ENCODE measurements around the gene IP6K2.
A peak's percentile ranks its signal among the peaks of the same experiment; 100 is the strongest.
"Not testable (repeated sequence)": the region's sequence is repeated elsewhere in the genome, so short reads cannot be mapped to it uniquely, and the experiment has no call there.

IP6K2 gene, protein sequence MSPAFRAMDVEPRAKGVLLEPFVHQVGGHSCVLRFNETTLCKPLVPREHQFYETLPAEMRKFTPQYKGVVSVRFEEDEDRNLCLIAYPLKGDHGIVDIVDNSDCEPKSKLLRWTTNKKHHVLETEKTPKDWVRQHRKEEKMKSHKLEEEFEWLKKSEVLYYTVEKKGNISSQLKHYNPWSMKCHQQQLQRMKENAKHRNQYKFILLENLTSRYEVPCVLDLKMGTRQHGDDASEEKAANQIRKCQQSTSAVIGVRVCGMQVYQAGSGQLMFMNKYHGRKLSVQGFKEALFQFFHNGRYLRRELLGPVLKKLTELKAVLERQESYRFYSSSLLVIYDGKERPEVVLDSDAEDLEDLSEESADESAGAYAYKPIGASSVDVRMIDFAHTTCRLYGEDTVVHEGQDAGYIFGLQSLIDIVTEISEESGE

DNA sequence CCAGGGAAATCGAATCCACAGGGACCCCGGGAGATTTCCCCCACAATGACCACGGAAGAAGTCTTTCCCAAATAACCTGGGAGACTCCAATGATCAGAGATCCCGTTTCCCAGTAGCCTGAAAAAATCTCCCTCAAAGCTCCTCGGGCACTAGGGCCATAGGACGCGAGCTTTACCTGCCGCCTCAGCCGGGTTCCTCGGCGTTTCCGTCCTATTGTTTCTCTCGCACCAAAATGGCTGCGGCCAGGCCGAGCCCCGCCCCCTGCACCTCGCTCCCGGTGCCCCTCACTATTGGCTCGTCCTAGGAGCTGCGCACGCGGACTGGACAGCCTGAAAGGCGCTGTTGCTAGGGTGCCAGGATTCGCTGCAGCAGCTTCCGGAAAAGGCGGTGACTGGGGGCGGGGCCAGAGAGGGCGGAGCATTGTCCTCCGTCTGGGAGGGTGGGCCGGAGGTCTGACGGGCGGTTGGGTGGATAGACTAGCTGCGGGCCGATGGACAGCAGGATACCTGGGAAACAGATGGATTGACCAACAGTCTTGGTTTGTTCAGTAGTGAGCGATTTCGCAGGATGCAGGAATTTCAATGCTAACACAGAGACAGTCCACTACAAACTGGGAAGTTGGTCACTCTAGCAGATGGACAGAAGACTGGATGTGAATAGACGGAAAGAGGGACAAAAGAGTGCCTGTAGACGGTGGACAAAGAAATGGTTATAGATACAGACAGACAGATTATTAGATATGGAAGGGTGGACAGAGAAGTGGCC is at the start of gene IP6K2:
Gene IP6K2 (minus strand): TSS at position 240 of the 765 bp plus-strand sequence. CDS start 21,930 bp downstream, outside the sequence.
- peak; percentile 98 for DNase-seq (ENCODE audit: low read depth in 2 of 2)

DNA sequence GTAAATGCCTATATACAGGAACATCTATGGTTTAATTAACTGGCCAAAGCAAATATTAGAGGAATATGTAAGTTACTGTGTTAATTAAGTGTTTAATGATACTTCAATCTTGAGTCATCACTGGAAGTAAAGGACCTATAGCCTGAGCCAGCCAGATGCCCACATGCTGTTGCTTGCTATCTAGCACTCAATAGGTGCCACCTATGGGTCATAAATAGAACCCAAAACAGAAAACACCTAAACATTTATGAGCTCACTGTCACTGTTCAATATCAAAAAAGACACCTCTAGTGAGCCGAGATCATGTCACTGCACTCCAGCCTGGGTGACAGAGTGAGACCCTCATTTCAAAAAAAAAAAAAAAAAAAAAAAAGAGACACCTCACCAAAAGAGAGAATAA is 48.4 kb upstream of the IP6K2 start:
- DNase-seq (ENCODE audit: low read depth in 2 of 2), result no peak

DNA sequence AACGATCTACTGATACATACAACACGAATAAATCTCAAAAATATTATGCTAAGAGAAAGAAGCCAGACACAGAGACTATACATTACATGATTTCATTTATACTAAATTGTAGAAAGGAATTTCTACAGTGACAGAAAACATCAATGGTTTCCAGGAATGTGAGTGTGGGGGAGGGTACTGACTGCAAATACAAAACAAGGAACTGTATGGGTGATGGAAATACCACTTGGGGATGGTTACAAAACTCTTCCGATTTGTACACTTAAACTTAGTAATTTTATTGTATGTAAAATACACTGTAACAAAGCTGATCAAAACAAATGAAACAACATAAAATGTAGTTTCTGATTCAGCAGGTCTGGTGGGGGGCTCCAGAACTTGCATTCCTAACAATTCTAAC is 45.8 kb upstream of the IP6K2 start:
- no peak for DNase-seq (ENCODE audit: low read depth in 2 of 2)

DNA sequence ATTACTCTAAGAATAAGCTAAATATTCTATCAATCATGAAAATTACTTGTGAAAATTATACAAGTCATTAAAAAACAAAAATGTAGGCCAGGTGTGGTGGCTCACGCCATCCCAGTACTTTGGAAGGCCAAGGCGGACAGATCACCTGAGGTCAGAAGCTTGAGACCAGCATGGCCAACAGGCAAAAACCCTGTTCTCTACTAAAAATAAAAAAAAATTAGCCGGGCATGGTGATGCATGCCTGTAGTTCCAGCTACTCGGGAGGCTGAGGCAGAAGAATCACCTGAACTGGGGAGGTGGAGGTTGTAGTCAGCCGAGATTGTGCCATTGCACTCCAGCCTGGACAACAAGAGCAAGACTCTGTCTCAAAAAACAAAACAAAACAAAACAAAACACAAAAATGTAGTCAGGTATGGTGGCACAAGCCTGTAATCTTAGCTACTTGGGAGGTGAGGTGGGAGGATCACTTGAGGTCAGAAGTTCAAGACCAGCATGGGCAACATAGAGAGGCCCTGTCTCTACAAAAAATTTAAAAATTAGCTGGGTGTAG is 43.0 kb upstream of the IP6K2 start:
- DNase-seq (ENCODE audit: low read depth in 2 of 2), result not testable (repeated sequence)

DNA sequence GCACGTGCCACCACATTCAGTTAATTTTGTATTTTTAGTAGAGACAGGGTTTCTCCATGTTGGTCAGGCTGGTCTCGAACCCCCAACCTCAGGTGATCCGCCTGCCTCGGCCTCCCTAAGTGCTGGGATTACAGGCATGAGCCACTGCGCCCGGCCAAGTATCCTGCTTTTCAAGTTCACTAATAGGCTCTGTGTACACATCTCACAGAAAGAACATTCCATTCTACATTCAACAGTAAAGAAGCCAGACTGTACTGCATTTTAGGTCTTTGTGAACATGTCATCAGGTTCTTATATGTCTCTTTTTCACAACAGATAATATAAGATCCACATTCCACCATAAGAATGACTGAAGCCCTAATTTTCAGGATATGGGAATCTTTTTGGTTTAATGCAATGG is 42.5 kb upstream of the IP6K2 start:
- not testable (repeated sequence) for DNase-seq (ENCODE audit: low read depth in 2 of 2)

DNA sequence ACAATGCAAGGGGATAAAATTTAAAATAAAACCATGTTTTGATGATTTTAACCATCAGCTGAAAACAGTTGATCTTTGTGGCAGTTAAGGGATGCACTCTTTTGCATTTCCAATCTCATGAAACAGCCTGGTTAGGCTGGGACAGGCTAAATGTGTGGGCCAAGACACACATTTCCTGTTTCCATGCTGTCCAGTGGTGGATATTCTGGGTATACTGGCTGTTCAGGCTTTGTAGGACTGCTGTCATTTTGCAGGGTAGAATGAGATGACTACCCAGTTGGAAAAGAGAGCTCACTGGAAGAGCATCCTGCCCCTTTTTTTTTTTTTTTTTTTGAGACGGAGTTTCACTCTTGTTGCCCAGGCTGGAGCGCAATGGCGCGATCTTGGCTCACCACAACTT is 42.0 kb upstream of the IP6K2 start:
- no peak for DNase-seq (ENCODE audit: low read depth in 2 of 2)

DNA sequence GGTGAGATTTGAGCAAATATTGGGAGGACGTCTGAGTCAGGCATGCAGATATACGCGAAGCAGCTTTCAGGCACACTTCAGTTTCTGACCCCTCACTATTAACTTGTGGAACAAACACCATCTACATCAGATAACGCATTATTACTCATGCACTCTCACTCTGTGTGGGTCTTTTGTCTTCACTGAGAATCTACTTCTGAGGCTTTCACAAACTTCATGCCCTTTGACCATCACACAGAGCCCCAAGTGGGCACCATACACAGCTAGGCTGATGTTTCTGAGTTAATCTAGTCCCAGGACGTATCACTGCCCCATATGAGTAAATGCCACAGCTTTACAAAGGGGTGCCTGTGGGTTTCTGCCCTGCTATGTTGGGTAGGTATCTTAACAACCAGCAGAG is 39.6 kb upstream of the IP6K2 start:
- DNase-seq (ENCODE audit: low read depth in 2 of 2), result peak in 1 of 2 donors; percentile 21

DNA sequence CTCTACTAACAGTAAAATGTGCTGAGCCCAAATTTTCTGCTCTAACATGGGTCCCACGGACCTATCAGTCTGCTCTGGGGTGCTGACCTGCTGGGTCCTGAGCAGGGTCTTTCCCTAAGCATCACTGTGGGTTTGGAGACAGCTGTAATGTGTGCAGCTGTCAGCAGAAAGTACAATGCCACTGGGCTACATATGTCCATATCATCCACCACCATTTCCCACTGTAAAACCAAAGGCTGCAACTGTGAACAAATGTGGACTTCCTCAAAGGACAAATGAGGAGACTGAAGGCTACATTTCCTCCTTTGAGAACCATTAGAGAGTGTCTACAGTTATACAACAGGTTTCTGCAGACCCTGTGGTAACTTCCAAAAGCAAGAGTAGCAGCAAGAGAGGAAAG is 33.8 kb upstream of the IP6K2 start:
- no peak for DNase-seq (ENCODE audit: low read depth in 2 of 2)

DNA sequence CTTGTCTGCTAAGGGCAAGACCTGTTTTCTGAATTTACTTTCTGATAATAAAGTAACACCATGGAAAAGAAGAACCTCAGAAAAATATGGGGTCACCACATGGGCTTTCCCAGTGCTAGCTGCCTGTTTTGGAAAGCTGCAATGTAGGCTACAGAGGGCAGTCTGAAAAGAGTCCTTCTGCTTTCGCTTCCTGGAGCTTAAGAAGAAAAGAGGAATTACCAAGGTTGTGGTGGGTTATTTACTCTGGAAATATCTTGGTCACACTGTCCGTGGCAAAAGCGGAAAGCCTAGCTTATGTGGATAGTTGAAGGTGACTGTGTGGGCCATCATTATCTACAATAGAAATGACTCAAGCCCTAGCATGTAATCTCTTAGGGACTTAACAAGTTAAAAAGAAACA is 31.7 kb upstream of the IP6K2 start:
- no peak for DNase-seq (ENCODE audit: low read depth in 2 of 2)

DNA sequence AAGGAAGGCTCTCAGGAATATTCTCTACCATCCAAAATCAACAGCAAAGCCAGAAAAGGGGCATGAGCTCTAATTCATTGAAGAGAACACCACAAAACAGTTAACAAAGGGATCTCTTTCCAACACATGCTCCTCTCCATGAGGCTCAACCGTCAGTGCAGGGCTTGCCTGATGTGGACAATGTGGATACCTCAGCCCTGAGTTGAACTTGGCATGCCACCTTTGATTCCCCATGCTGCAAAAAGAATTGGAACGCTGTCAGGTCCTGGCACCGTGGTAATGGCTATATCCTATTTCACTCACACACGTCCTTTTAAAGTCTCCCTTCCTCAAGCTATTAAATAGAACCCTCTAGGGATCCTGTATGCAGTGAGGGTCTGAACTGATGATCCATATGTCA is 30.7 kb upstream of the IP6K2 start:
- no peak for DNase-seq (ENCODE audit: low read depth in 2 of 2)

DNA sequence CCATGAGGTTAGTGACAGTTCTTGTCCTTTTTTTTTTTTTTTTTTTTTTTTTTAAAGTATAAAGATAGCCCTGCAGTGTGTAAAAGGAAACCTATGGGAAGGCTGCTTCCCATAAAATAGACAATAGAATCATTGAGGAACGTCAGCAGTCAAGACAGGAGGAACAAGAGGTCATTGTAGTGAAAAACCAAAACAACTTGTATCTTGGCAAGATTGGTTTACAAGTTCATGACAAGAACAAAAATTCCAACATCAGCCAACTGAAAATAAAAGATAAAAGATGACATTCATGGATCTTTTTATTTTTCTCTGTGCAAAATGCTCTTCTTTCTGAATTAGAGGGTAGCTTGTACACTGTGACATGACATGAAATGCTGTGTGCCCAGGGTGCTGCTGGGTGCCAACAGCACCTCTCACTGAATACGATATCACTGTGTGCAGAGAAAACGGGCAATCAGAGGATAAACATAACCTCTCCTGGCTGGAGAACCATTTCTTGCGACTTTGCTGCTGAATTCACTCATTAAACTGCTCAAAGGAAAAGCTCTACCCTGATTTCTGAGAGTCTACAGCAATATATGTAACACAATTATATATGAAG is 30.1 kb upstream of the IP6K2 start:
- no peak for DNase-seq (ENCODE audit: low read depth in 2 of 2)

DNA sequence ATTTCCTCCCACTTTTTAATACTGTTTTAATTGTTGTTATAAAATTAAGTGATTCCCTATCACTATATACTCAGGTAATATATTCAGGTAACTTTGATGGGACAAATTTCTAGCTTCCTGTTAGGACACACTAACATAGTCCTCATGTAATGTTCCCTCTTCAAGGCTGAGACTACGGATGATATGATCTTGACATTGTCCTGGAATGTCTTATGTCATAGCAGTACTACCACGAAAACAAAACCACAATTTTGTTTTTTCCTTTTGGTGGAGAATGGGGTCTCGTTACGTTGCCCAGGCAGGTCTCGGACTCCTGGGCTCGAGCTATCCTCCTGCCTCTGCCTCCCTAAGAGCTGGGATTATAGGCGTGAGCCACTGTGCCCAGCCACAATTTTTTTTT is 26.8 kb upstream of the IP6K2 start:
- no peak for DNase-seq (ENCODE audit: low read depth in 2 of 2)

DNA sequence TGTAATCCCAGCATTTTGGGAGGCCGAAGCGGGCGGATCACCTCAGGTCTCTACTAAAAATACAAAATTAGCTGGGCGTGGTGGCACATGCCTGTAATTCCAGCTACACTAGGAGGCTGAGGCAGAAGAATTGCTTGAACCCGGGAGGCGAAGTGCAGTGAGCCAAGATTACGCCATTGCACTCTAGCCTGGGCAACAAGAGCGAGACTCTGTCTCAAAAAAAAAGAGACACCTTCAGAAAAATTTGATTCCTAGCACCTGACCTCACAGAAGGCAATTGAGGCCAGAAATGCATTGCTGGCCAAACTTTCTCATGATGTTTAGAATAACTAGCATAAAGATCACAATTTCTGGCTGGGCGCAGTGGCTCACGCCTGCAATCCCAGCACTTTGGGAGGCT is 24.2 kb upstream of the IP6K2 start:
- DNase-seq (ENCODE audit: low read depth in 2 of 2), result not testable (repeated sequence)

DNA sequence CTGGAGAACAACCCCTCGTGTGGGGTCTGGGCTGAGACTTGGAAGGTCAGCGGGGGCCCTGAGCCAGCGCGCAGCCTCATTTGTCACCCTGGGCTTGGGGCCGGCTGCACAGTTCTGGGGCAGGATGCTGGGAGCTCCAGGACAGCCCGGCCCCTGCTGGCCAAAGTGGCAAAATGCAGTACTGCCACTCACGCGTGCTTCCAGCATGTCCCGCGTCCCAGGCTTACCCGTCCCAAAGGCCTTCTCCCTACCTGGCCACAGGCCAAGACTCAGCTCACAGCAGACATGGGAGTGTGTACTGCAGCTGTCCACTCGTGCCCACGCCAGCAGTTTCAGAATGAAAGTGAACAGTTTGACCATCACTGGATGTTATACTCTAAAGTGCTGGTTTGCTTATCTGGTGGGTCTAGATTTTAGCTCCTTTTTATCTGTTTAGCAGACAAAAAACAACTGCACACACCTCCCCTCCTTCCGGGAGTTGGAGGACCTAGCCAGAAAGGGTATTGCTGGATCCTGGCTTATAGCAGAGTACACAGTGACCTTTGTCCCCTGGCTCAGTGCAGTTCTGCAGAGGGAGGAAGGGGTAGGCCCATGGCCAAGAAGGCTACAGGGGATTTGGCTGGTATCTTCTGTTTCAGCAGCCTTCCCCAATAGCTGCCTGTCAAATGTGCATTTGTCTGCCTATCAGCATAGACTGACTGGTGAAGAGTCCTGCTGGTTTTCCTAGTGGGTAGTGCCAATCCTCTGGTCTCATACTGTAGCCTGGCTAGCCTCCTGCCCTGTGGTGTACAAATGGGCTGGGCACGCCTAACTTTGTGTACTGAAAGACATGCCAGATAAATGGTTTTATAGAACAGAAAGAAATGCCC is 23.2 kb upstream of the IP6K2 start:
- DNase-seq (ENCODE audit: low read depth in 2 of 2), result peak; percentile 40 to 43

DNA sequence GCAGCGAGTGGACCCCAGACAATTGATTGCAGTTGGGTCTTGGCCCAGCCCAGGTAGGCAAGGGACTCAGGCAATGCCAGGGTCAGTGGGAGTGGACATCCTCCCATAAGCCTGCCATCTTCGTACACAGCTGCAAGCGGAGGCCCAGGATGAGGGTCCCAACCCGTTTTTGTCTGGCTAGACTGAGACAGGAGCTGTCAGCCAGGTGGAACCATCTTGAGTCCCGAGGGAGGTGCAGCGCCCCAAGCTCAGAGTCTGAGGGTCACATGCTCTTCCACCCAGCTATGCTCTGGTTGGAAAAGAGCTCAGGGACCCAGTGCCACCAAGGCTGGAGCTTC is 22.6 kb upstream of the IP6K2 start:
- DNase-seq (ENCODE audit: low read depth in 2 of 2), result no peak

DNA sequence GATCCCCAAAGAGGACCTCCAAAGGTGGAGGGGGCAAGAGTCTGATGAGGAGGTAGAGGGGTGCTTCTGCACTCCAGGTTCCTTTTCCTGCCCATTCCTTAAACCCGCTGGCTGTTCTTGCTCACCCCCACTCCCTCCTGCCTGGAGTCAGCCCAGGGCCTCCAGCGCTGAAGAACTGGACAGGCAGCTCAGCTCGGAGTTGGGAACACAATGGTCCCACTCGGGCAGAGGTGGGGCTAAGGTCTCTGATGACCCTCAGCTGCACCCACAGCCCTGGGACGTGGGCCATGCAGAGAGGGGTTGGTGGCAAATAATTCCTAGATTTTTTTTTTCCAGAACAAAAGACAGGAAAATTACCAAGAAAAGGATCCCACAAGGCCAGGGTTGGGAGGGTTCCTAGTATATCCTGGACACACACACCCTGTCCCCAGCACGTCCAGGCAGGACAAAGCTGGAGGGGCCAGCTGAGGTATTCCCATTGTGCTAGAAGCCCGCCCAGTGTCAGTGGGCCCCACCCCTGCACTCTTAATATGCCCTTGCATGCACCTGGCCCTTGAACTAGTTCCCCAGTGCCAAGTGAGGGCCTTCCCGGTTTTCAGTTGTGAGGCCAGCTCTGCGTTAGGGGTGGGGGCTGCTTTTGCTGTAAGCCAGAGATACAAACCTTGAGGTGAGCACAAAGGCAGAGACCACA is 22.1 kb upstream of the IP6K2 start:
- no peak for DNase-seq (ENCODE audit: low read depth in 2 of 2)

DNA sequence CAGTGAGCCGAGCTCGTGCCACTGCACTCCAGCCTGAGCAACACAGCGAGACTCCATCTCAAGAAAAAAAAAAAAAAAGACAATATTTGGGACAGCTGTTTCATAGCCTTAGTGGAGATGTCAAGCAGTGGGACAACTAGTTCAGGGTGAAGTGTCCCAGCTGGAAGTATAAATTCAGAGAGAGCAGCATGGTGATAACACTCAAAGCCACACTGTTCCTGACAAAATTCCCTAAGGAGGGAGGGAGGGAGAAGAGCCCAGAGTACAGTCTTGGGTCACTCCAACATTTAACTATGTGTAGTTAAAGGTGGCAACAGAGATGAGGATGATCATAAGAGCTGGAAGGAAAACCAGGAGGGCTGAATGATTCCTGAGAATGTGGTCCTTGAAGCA is 21.1 kb upstream of the IP6K2 start:
- no peak for DNase-seq (ENCODE audit: low read depth in 2 of 2)

DNA sequence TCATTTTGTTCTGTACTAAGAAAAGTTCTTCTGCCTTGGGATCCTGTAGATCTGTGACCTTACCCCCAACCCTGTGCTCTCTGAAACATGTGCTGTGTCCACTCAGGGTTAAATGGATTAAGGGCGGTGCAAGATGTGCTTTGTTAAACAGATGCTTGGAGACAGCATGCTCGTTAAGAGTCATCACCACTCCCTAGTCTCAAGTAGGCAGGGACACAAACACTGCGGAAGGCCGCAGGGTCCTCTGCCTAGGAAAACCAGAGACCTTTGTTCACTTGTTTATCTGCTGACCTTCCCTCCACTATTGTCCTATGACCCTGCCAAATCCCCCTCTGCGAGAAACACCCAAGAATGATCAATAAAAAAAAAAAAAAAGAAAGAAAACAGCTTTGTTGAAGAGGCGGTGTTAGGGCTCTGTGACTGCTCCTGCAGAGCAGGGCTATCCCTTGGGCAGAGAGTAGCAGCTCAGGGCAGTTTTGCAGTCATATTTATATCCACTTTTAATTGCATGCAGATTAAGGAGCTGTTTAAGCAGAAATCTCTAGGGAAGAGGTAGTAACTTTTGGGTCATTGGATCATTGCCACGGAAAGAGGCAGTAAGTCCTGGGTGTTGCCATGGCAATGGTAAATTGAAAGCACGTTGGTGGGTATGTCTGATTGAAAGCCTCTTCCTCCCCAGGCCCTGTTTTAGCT is 18.2 kb upstream of the IP6K2 start:
- DNase-seq (ENCODE audit: low read depth in 2 of 2), result not testable (repeated sequence)

DNA sequence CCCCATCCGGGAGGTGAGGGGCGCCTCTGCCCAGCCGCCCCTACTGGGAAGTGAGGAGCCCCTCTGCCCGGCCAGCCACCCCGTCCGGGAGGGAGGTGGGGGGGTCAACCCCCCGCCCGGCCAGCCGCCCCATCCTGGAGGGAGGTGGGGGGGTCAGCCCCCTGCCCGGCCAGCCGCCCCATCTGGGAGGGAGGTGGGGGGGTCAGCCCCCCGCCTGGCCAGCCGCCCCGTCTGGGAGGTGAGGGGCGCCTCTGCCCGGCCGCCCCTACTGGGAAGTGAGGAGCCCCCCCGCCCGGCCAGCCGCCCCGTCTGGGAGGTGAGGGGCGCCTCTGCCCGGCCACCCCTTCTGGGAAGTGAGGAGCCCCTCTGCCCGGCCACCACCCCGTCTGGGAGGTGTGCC is 17.5 kb upstream of the IP6K2 start:
- DNase-seq (ENCODE audit: low read depth in 2 of 2), result not testable (repeated sequence)
